PFSK-1 (cell line): ENCODE measurements around the gene GBP6.

Experiments
- FOXP2 ChIP-seq: optimal IDR thresholded peaks from 2 replicates; pipeline ENCODE3; 2011; ENCODE audit warnings: borderline replicate concordance, control low read depth, inconsistent platforms; ENCODE audit not compliant: insufficient read depth; ENCODE audit errors: extremely low read length, extremely low read depth
- POLR2AphosphoS5 ChIP-seq: IDR thresholded peaks from 2 replicates; pipeline ENCODE4 v1.6.1; 2012; ENCODE audit warnings: low read depth, mild to moderate bottlenecking, control low read depth, low read length, moderate library complexity
- SIN3A ChIP-seq: IDR thresholded peaks from 2 replicates; pipeline ENCODE4 v1.6.1; 2012; ENCODE audit warnings: mild to moderate bottlenecking, low read length, moderate library complexity, borderline replicate concordance; ENCODE audit not compliant: insufficient read depth
- TAF1 ChIP-seq: IDR thresholded peaks from 2 replicates; pipeline ENCODE4 v1.6.1; 2012; ENCODE audit warnings: low read length, control low read depth, borderline replicate concordance; ENCODE audit not compliant: insufficient read depth
- TF ChIP-seq, protein P1 (sequence below), 2 experiments: IDR thresholded peaks; 2 replicates each; pipeline versions ENCODE4 v1.6.1 to v1.8.0; 2011 to 2012; ENCODE audit warnings: low read depth in 2 of 2, low read length in 2 of 2, control low read depth in 1 of 2, inconsistent platforms in 1 of 2, mild to moderate bottlenecking in 1 of 2, moderate library complexity in 1 of 2; ENCODE audit not compliant: insufficient read depth in 1 of 2

The GBP6 gene

DNA sequence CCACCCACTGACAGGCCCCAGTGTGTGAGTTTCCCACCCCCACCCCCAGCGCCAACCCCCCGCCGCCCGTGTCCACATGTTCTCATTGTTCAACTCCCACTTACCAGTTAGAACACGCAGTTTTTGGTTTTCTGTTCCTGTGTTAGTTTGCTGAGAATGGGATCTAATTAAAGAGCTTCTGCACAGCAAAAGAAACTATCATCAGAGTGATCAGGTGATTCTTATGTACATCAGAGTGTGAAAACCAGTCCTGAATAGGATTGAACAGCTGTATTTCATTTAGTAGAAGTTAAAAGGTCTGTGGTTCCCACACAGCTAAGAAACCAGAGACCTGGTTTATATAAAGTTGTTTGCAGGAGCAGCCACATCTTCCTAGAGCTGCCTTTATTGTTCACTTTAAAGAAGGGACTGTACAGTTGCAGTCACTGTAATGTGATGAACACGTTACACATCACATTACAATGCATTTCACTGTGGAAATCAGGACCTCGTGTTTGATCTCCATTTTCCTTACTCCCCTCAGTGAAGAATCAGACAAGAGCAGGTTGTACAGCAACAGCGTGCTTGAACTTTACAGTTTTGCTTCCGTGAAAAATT, 1.2 kb downstream of the GBP6 start:
- TF ChIP-seq FOXP2 (no peak), POLR2AphosphoS5 (no peak), TAF1 (no peak), SIN3A (no peak)
- TF ChIP-seq, protein P1, sequence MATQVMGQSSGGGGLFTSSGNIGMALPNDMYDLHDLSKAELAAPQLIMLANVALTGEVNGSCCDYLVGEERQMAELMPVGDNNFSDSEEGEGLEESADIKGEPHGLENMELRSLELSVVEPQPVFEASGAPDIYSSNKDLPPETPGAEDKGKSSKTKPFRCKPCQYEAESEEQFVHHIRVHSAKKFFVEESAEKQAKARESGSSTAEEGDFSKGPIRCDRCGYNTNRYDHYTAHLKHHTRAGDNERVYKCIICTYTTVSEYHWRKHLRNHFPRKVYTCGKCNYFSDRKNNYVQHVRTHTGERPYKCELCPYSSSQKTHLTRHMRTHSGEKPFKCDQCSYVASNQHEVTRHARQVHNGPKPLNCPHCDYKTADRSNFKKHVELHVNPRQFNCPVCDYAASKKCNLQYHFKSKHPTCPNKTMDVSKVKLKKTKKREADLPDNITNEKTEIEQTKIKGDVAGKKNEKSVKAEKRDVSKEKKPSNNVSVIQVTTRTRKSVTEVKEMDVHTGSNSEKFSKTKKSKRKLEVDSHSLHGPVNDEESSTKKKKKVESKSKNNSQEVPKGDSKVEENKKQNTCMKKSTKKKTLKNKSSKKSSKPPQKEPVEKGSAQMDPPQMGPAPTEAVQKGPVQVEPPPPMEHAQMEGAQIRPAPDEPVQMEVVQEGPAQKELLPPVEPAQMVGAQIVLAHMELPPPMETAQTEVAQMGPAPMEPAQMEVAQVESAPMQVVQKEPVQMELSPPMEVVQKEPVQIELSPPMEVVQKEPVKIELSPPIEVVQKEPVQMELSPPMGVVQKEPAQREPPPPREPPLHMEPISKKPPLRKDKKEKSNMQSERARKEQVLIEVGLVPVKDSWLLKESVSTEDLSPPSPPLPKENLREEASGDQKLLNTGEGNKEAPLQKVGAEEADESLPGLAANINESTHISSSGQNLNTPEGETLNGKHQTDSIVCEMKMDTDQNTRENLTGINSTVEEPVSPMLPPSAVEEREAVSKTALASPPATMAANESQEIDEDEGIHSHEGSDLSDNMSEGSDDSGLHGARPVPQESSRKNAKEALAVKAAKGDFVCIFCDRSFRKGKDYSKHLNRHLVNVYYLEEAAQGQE (IDR thresholded peaks at IDR 0.05; ENCODE audit: insufficient read depth in 1 of 2, low read depth in 2 of 2, low read length in 2 of 2) = no peak

DNA sequence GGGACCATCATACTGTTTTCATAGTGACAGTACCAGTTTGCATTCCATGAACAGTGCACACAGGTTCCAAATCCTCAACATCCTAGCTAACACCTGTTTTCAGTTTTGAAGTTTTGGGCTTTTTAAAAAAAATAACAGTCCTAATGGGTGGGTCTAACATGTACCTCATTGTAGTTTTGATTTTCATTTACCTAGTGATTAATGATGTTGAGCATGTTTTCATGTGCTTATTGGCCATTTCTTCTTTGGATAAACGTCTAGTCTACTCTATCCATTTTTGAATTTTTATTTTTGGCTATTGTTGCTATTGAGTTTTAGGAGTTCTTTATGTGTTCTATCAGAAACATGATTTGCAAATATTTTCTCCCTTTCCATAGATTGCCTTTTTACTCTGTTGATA, 3.4 kb downstream of the GBP6 start:
- TF ChIP-seq, protein P1 (IDR thresholded peaks at IDR 0.05; ENCODE audit: insufficient read depth in 1 of 2, low read depth in 2 of 2, low read length in 2 of 2) = no peak
- TF ChIP-seq POLR2AphosphoS5 (no peak), SIN3A (no peak), TAF1 (no peak), FOXP2 (no peak)

DNA sequence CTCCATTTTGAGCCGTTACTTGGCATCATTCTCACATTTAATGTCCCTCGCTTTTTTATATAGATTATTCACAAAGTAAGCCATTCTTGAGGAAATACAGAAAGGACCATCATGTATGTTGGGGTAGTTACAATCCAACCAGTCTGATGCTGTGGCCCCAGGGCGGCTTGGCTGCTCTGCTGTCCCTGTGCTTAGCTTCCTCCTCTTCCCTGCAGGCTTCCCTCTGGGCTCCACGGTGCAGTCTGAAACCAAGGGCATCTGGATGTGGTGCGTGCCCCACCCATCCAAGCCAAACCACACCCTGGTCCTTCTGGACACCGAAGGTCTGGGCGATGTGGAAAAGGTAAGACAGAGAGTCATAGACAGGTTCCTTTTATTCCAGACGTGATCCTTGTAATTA, 5.5 kb downstream of the GBP6 start:
- TF ChIP-seq TAF1 (no peak), SIN3A (no peak), POLR2AphosphoS5 (no peak), FOXP2 (no peak)
- TF ChIP-seq, protein P1 (IDR thresholded peaks at IDR 0.05; ENCODE audit: insufficient read depth in 1 of 2, low read depth in 2 of 2, low read length in 2 of 2) = no peak

DNA sequence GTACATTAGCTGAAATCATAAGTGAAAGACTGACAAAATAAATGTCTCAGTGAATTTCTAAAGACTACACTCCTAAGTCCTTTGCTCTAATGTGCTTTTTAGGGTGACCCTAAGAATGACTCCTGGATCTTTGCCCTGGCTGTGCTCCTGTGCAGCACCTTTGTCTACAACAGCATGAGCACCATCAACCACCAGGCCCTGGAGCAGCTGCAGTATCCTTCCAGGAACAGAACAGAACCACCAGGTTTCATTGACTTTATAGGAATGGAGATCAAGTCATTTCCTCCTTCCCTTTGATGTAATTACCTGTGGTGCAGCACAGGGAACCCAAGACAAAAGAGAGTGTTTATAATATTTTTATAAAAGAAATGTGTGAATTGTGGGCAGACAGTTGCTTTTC, 14.1 kb downstream of the GBP6 start:
- TF ChIP-seq TAF1 = no peak
- TF ChIP-seq, protein P1 (IDR thresholded peaks at IDR 0.05; ENCODE audit: insufficient read depth in 1 of 2, low read depth in 2 of 2, low read length in 2 of 2) = no peak
- TF ChIP-seq POLR2AphosphoS5 = no peak
- TF ChIP-seq SIN3A = no peak
- TF ChIP-seq FOXP2 = no peak
